A549 (cell line): ENCODE measurements around the gene ARMC9. TPM values are rescaled to one million over a fixed set of nuclear protein-coding genes. Genes with fewer than 3 reads are reported as not detected.

Experiments used
- ATAC-seq, 2 experiments: fragments of 200-7000 bp in 1 of 2; fragments of >200 bp in 1 of 2; cut with Nextera tagmentation in 1 of 2; cut with Tn5 transposase in 1 of 2; 3 replicates each; pipeline versions ENCODE4 v1.8.0 to v1.9.1; 2018 to 2020; ENCODE audit warnings: mild to moderate bottlenecking in 1 of 2, moderate library complexity in 1 of 2
- CTCF ChIA-PET: fragments of 300-600 bp; sonication (Branson Sonifier 250); formaldehyde crosslinking; extraction: SDS; loops from one replicate; lab custom pipeline; 2021; ENCODE audit warnings: antibody characterized with exemption, inconsistent platforms; lab: Yijun Ruan, JAX
- POLR2A ChIA-PET: fragments of 350-600 bp; formaldehyde crosslinking; extraction: SDS; loops from one replicate; lab custom pipeline; 2021; ENCODE audit warnings: antibody characterized with exemption, inconsistent platforms; lab: Yijun Ruan, JAX
- DNase-seq, 2 experiments: peaks; one replicate each; pipeline versions ENCODE4 v3.0.0 to v3.0.0-alpha.2; 2011 to 2016; ENCODE audit warnings: low read depth in 1 of 2, low spot score in 1 of 2
- FAIRE-seq: peaks from 2 replicates; lab custom pipeline; 2011; peaks lifted over from hg19 to GRCh38; lab: Jason Lieb, UNC
- H3K27ac ChIP-seq, 2 experiments: fragments of >200 bp; sonication (Bioruptor Twin); formaldehyde crosslinking; 3 replicates each; pipeline ENCODE4 v1.5.1; 2016 to 2017
- H3K4me1 ChIP-seq: fragments of >200 bp; sonication (Bioruptor Twin); formaldehyde crosslinking; 3 replicates; pipeline ENCODE4 v1.6.1; 2016
- H3K4me2 ChIP-seq: fragments of >200 bp; sonication (Bioruptor Twin); formaldehyde crosslinking; 3 replicates; pipeline ENCODE4 v1.6.1; 2016
- H3K4me3 ChIP-seq: fragments of >200 bp; sonication (Bioruptor Twin); formaldehyde crosslinking; 3 replicates; pipeline ENCODE4 v1.5.1; 2016
- H3K9me3 ChIP-seq: fragments of >200 bp; sonication (Bioruptor Twin); formaldehyde crosslinking; 3 replicates; pipeline ENCODE4 v1.6.1; 2016
- BHLHE40 ChIP-seq: IDR thresholded peaks from 2 replicates; pipeline ENCODE4 v1.6.1; 2012; ENCODE audit warnings: low read depth, low read length, inconsistent platforms
- CTCF ChIP-seq: fragments of >200 bp; sonication (Bioruptor Twin); formaldehyde crosslinking; IDR thresholded peaks from 3 replicates; pipeline ENCODE4 v1.5.1; 2016
- E2F6 ChIP-seq: IDR thresholded peaks from 2 replicates; pipeline ENCODE4 v1.6.1; 2012; ENCODE audit warnings: low read depth, borderline replicate concordance
- EHF ChIP-seq: fragments of 250-450 bp; sonication (Bioruptor Pico); IDR thresholded peaks from 2 replicates; pipeline ENCODE4 v1.5.0; 2020; ENCODE audit warnings: mild to moderate bottlenecking
- EHMT2 ChIP-seq: fragments of 200-600 bp; sonication (generic); IDR thresholded peaks from 2 replicates; pipeline ENCODE4 v1.6.1; 2016; ENCODE audit warnings: antibody characterized with exemption, low read depth, mild to moderate bottlenecking, moderate library complexity
- EP300 ChIP-seq, 2 experiments: fragments of >200 bp; sonication (Bioruptor Twin); formaldehyde crosslinking; IDR thresholded peaks; 2 replicates in 1 of 2; 3 replicates in 1 of 2; pipeline ENCODE4 v1.6.1; 2016 to 2017
- FOXS1 ChIP-seq: fragments of 250-450 bp; sonication (Bioruptor Pico); IDR thresholded peaks from 2 replicates; pipeline ENCODE4 v1.5.0; 2020; ENCODE audit warnings: mild to moderate bottlenecking, moderate library complexity
- HES2 ChIP-seq: fragments of >200 bp; sonication (Bioruptor Twin); formaldehyde crosslinking; IDR thresholded peaks from 2 replicates; pipeline ENCODE4 v1.6.1; 2016
- HEYL ChIP-seq: fragments of 250-450 bp; sonication (Bioruptor Pico); IDR thresholded peaks from 2 replicates; pipeline ENCODE4 v1.8.0; 2021; ENCODE audit warnings: mild to moderate bottlenecking, moderate library complexity
- HOXB13 ChIP-seq: fragments of 250-450 bp; sonication (Bioruptor Pico); IDR thresholded peaks from 2 replicates; pipeline ENCODE4 v1.5.0; 2020; ENCODE audit warnings: low read depth, mild to moderate bottlenecking, moderate library complexity
- JUN ChIP-seq, 2 experiments: fragments of >200 bp; sonication (Bioruptor Twin); formaldehyde crosslinking; IDR thresholded peaks; 2 replicates in 1 of 2; 3 replicates in 1 of 2; pipeline ENCODE4 v1.6.1; 2016 to 2017
- JUNB ChIP-seq: fragments of >200 bp; sonication (Bioruptor Twin); formaldehyde crosslinking; IDR thresholded peaks from 2 replicates; pipeline ENCODE4 v1.6.1; 2016
- KDM1A ChIP-seq: fragments of 200-600 bp; sonication (generic); IDR thresholded peaks from 2 replicates; pipeline ENCODE4 v1.6.1; 2016; ENCODE audit warnings: low read depth, mild to moderate bottlenecking
- MAFK ChIP-seq: fragments of 450-650 bp; IDR thresholded peaks from 2 replicates; pipeline ENCODE4 v1.6.1; 2014; ENCODE audit not compliant: partially characterized antibody
- MAX ChIP-seq: IDR thresholded peaks from 2 replicates; pipeline ENCODE4 v1.6.1; 2012
- MYC ChIP-seq: IDR thresholded peaks from 2 replicates; pipeline ENCODE4 v1.6.1; 2012; ENCODE audit warnings: mild to moderate bottlenecking, inconsistent platforms, low read length, improper control_type of control experiment, borderline replicate concordance
- NPAS2 ChIP-seq: fragments of 250-450 bp; sonication (Bioruptor Pico); IDR thresholded peaks from 2 replicates; pipeline ENCODE4 v1.8.0; 2022; ENCODE audit warnings: mild to moderate bottlenecking, moderate library complexity, borderline replicate concordance
- PBX3 ChIP-seq: IDR thresholded peaks from 2 replicates; pipeline ENCODE4 v1.6.1; 2012
- PHF8 ChIP-seq: fragments of 200-600 bp; sonication (generic); IDR thresholded peaks from 2 replicates; pipeline ENCODE4 v1.6.1; 2016; ENCODE audit warnings: low read depth, mild to moderate bottlenecking, antibody characterized with exemption, moderate library complexity, borderline replicate concordance
- POLR2A ChIP-seq: IDR thresholded peaks from 2 replicates; pipeline ENCODE4 v1.6.1; 2012; ENCODE audit warnings: mild to moderate bottlenecking, low read length
- POLR2AphosphoS2 ChIP-seq: conservative IDR thresholded peaks from 2 replicates; pipeline ENCODE4 v1.6.1; 2012; ENCODE audit warnings: low read length, improper control_type of control experiment, inconsistent platforms
- RAD21 ChIP-seq, 2 experiments: fragments of >200 bp in 1 of 2; sonication (Bioruptor Twin) in 1 of 2; formaldehyde crosslinking in 1 of 2; IDR thresholded peaks in 1 of 2; conservative IDR thresholded peaks in 1 of 2; 2 replicates in 1 of 2; 3 replicates in 1 of 2; pipeline ENCODE4 v1.6.1; 2012 to 2018; ENCODE audit warnings: inconsistent platforms in 1 of 2
- RARB ChIP-seq: fragments of 250-450 bp; sonication (Bioruptor Pico); IDR thresholded peaks from 2 replicates; pipeline ENCODE4 v1.8.0; 2021; ENCODE audit warnings: mild to moderate bottlenecking, moderate library complexity
- RCOR1 ChIP-seq: fragments of 150-350 bp; IDR thresholded peaks from 2 replicates; pipeline ENCODE4 v1.6.1; 2014; ENCODE audit warnings: antibody characterized with exemption, low read length, low read depth
- RFX5 ChIP-seq: fragments of 450-650 bp; IDR thresholded peaks from 2 replicates; pipeline ENCODE4 v1.7.1; 2014; ENCODE audit warnings: antibody characterized with exemption, mild to moderate bottlenecking, moderate library complexity
- ZC3H11A ChIP-seq: fragments of 450-650 bp; IDR thresholded peaks from 2 replicates; pipeline ENCODE4 v1.6.1; 2014; ENCODE audit warnings: antibody characterized with exemption, mild to moderate bottlenecking
- WGBS: methylation state at CpG from one replicate; pipeline ENCODE4 v1.1.6; 2017; ENCODE audit errors: missing lambda C conversion rate; 5-methylcytosine and 5-hydroxymethylcytosine counted together
- polyA plus RNA-seq, 4 experiments: library from polyadenylated mRNA; depleted of rRNA in 3 of 4; stranded (reverse); fragments of >200 nt; fragmentation: RNase III in 1 of 4; extraction: RNeasy Plus Mini Kit Qiagen cat#74134 plus additional on column Dnase treatment in 1 of 4; gene quantifications; 2 replicates in 3 of 4; 3 replicates in 1 of 4; pipeline ENCODE4 v1.2.3, GENCODE V29; 2011 to 2017

ARMC9 gene
- polyA plus RNA-seq, 2 of the 4 experiments (the other 2 are of a cell fraction), result 12.0 to 14.1 TPM

- no peak for TF ChIP-seq HOXB13 (CRISPR knock-in tag)
- TF ChIP-seq JUNB, result no peak
- TF ChIP-seq POLR2A, result no peak
- TF ChIP-seq EP300 (IDR thresholded peaks at IDR 0.05), result no peak
- no peak for TF ChIP-seq ZC3H11A
- no peak for TF ChIP-seq EHMT2
- TF ChIP-seq HEYL (CRISPR knock-in tag), result no peak
- no peak for TF ChIP-seq HES2
- TF ChIP-seq MAFK, result no peak
- TF ChIP-seq POLR2AphosphoS2, result no peak
- TF ChIP-seq KDM1A, result no peak
- Histone ChIP-seq H3K4me3 (no peak overlapping the region), H3K4me1 (no peaks in the 10 kb centered on the region), H3K27ac (no peak overlapping the region), H3K4me2 (no peak overlapping the region), H3K9me3 (no peaks in the 10 kb centered on the region)
- ChIA-PET CTCF (interaction anchor here (1.4 kb wide), 1 partner anchor 19 kb away, joined by 5 read pairs; no protein-coding TSS in a partner anchor), POLR2A (no interaction called here)
- no peak for ATAC-seq
- 78% methylated on average over 8 of the region's 8 CpGs for WGBS
- no peak for FAIRE-seq
- no peak for DNase-seq
Observed at GRCh38 chr2:231277962-231278361, 79.5 kb downstream of the ARMC9 start.

- Histone ChIP-seq H3K4me2 (no peak overlapping the region), H3K4me3 (no peak overlapping the region), H3K27ac (no peak overlapping the region), H3K4me1 (no peaks in the 10 kb centered on the region), H3K9me3 (no peaks in the 10 kb centered on the region)
- ATAC-seq (no peak), FAIRE-seq (no peak), DNase-seq (no peak)
- TF ChIP-seq RCOR1 (no peak), POLR2AphosphoS2 (no peak), NPAS2 (CRISPR knock-in tag) (no peak), RAD21 (conservative IDR thresholded peaks at IDR 0.05 in 1 of 2, IDR thresholded peaks at IDR 0.05 in 1 of 2) (no peak), PHF8 (no peak), E2F6 (no peak), JUN (IDR thresholded peaks at IDR 0.05) (no peak), BHLHE40 (no peak), RARB (CRISPR knock-in tag) (no peak), EHF (no peak), RFX5 (no peak), MYC (no peak), MAX (no peak), HEYL (CRISPR knock-in tag) (no peak), FOXS1 (CRISPR knock-in tag) (no peak), CTCF (no peak), PBX3 (no peak)
- ChIA-PET CTCF (interaction anchor here (2.6 kb wide), 1 partner anchor 133 kb away, joined by 9 read pairs; no protein-coding TSS in a partner anchor), POLR2A (no interaction called here)
- WGBS, result 82% methylated on average over 2 of the region's 2 CpGs
Observed at GRCh38 chr2:231278868-231279267, 80.4 kb downstream of the ARMC9 start.
